Measurements from ENCODE around the gene ANKRD33B. TPM values are rescaled to one million over a fixed set of nuclear protein-coding genes. Genes with fewer than 3 reads are reported as not detected.

Gene ANKRD33B
- polyA plus RNA-seq, 3 donors from 2014 or later = 0.13 to 0.15 TPM; not detected in 1

DNA sequence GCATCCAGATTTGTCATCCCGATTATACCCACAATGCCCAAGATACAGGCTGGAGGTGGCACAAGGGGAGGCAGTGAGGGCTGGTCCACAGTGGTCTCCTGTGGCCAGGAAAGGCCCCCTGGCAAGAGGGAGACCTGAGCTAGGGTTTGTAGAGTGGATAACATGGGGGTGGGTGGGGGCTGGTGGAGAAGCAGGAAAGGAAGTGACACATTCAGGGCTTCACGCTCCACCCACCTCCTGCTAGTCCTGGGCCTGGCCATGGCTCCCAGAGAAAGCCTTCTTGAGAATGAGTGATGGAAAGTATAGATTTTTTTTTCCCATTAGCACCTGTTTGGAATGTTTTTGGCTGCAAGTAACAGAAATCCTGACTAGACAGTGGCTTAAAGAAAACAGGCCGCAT, 81.3 kb downstream of the ANKRD33B start:
- Mint-ChIP-seq H3K27ac (no peak overlapping the region), H3K27me3 (ENCODE audit: low read depth in 3 of 3) (peaks cover 0 to 9% (median 3%) of the 10 kb centered on the region in 3 donors), H3K36me3 (no peaks in the 10 kb centered on the region), H3K4me3 (no peak overlapping the region), H3K4me1 (peaks cover 9 to 18% of the 10 kb centered on the region in 2 donors), H3K9me3 (peaks cover 0 to 2% (median 0%) of the 10 kb centered on the region in 6 donors)
- DNase-seq = no peak

DNA sequence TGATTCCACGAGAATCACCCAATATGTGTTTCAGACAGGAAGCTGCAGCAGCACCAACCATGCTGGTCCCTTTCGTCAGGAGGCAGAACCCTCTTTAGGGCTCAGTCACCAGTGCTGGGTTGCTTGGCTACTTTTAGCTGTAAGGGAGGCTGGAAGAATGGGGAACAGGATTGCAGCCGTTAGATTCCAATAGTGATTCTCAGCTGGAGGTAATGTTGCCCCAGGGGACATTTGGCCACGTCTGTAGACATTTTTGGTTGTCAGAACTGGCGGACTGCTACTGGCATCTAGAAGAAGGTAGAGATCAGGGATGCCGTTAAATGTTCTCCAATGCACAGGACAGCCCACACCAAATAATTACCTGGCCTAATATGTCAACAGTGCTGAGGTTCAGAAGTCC, 81.8 kb downstream of the ANKRD33B start:
- H3K36me3 Mint-ChIP-seq = no peaks in the 10 kb centered on the region
- no peak overlapping the region for H3K27ac Mint-ChIP-seq
- no peak overlapping the region for H3K4me3 Mint-ChIP-seq
- DNase-seq = no peak
- peaks cover 0 to 3% (median 3%) of the 10 kb centered on the region in 3 donors for H3K27me3 Mint-ChIP-seq (ENCODE audit: low read depth in 3 of 3)
- H3K9me3 Mint-ChIP-seq = no peaks in the 10 kb centered on the region
- peaks cover 9 to 18% of the 10 kb centered on the region in 2 donors for H3K4me1 Mint-ChIP-seq

DNA sequence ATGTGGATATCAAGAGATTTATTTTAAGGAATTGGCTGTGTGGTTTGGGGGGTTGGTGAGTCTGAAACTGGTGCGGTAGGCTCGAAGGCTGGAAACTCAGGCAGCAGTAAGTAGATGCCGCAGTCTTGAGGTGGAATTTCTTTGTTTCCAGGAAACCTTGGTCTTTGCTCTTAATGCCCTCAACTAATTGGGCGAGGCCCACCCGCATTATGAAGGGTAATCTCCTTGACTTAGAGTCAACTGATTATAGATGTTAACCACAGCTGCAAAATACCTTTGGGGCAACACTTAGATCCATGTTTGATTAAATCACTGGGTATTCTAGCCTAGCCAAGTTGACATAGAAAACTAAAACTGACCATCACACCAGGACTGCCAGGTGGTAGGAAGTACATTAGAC, 83.8 kb downstream of the ANKRD33B start:
- peaks cover 0 to 3% (median 0%) of the 10 kb centered on the region in 3 donors for H3K27me3 Mint-ChIP-seq (ENCODE audit: low read depth in 3 of 3)
- H3K36me3 Mint-ChIP-seq = no peaks in the 10 kb centered on the region
- H3K27ac Mint-ChIP-seq = no peak overlapping the region
- no peaks in the 10 kb centered on the region for H3K9me3 Mint-ChIP-seq
- peaks cover 9 to 18% of the 10 kb centered on the region in 2 donors for H3K4me1 Mint-ChIP-seq
- no peak overlapping the region for H3K4me3 Mint-ChIP-seq
- DNase-seq = no peak

DNA sequence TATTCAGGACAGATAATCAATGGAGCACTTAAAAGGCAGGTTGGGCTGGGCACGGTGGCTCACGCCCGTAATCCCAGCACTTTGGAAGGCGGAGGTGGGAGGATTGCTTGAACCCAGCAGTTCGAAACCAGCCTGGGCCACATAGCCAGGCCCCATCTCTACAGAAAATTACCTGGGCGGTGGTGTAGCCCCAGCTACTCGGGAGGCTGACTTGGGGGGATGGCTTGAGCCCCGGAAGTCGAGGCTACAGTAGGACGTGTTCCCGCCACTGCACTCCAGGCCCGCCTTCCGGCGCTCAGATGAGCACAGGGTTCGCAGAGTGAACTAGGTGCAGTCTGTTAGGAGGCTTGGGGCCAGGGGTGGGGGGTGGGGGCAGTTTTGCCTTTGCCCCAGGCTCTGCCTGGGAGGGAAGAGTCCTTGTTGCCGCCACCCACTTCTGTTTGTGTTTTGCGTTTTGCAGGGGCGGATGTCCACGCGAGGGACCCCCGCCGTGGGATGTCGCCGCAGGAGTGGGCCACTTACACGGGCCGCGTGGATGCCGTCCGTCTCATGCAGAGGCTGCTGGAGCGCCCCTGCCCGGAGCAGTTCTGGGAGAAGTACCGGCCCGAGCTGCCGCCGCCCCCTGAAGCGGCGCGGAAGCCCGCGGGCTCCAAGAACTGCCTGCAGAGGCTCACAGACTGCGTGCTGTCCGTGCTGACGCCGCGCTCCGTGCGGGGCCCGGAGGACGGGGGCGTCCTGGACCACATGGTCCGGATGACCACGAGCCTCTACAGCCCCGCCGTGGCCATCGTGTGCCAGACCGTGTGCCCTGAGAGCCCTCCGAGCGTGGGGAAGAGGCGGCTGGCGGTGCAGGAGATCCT, 85.2 kb downstream of the ANKRD33B start:
- Mint-ChIP-seq H3K27me3 (ENCODE audit: low read depth in 3 of 3) (no peaks in the 10 kb centered on the region), H3K36me3 (no peaks in the 10 kb centered on the region), H3K27ac (no peak overlapping the region), H3K9me3 (no peaks in the 10 kb centered on the region), H3K4me1 (peaks cover 8 to 18% of the 10 kb centered on the region in 2 donors), H3K4me3 (no peak overlapping the region)
- DNase-seq = no peak

DNA sequence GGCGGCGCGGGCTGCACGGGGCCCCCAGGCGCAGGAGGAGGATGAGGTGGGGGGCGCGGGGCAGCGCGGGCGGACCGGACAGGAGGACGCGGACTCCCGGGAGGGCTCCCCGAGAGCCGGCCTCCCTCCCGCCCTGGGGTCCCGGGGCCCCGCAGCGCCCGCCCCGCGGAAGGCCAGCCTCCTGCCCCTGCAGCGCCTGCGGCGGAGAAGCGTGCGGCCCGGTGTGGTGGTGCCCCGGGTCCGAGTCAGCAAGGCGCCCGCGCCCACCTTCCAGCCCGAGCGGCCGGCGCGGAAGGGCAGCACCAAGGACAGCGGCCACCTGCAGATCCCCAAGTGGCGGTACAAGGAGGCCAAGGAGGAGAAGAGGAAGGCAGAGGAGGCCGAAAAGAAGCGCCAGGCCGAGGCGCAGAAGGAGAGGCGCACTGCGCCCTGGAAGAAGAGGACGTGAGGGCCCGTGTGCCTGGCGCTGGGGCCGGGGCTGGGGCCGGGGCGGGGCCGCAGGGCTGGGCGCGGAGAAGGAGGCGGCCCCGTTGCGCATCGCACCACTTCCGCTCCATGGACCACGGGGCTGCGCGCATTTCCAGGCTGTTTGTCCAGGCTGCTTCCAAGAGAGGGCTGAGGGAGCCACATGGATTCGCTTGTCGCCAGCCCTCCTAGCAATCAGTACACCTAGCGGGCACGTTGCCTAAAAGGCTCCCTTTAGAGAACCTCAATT, 86.0 kb downstream of the ANKRD33B start:
- no peaks in the 10 kb centered on the region for H3K27me3 Mint-ChIP-seq (ENCODE audit: low read depth in 3 of 3)
- H3K27ac Mint-ChIP-seq = no peak overlapping the region
- no peaks in the 10 kb centered on the region for H3K36me3 Mint-ChIP-seq
- H3K4me1 Mint-ChIP-seq = peaks cover under 1 to 10% of the 10 kb centered on the region in 2 donors
- no peak overlapping the region for H3K4me3 Mint-ChIP-seq
- no peaks in the 10 kb centered on the region for H3K9me3 Mint-ChIP-seq
- DNase-seq = no peak

DNA sequence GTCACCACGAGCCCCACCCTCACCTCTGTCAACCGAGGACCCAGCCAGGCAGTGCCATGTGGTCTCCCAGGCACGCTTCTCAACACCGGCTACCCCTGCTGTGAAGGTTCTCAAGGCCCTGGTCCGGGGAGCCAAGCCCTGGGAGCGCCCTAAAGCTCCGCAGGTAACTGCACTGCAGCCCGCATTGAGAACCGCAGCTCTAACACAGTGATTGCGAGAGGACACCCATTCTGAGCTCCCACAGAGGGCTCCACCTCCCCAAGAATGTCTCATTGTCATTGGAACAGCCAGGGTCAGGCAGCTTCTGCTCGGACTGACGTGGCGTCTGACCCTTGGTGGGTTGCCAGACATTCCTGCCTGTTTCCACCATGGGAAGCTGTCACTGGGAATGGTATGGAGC, 88.3 kb downstream of the ANKRD33B start:
- H3K27me3 Mint-ChIP-seq (ENCODE audit: low read depth in 3 of 3) = peaks cover 0 to 2% (median 0%) of the 10 kb centered on the region in 3 donors
- DNase-seq = no peak
- no peak overlapping the region for H3K27ac Mint-ChIP-seq
- H3K4me3 Mint-ChIP-seq = no peak overlapping the region
- no peaks in the 10 kb centered on the region for H3K36me3 Mint-ChIP-seq
- no peaks in the 10 kb centered on the region for H3K9me3 Mint-ChIP-seq
- H3K4me1 Mint-ChIP-seq = no peaks in the 10 kb centered on the region

DNA sequence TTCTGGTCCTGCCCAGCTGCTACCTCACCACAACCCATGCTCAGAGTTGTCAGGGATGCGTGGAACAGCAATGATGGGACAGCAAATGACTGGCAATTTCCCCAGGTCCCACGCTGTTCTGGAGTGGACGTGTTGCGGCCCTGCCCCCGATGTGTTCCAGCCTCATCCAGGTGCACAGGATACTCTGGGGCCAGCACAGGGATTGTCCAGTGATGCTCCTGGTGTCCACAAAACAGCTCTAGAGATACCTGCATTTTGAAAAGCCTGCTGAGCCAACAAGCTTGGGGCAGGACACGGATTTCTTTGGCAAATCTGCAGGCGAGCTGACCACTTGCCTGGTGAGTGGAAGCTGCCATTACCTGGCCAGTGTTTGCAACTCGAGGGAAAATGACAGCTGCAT, 88.7 kb downstream of the ANKRD33B start:
- H3K4me1 Mint-ChIP-seq = no peaks in the 10 kb centered on the region
- no peaks in the 10 kb centered on the region for H3K36me3 Mint-ChIP-seq
- no peak overlapping the region for H3K4me3 Mint-ChIP-seq
- no peak for DNase-seq
- H3K9me3 Mint-ChIP-seq = no peaks in the 10 kb centered on the region
- no peak overlapping the region for H3K27ac Mint-ChIP-seq
- peaks cover 0 to 2% (median 0%) of the 10 kb centered on the region in 3 donors for H3K27me3 Mint-ChIP-seq (ENCODE audit: low read depth in 3 of 3)

DNA sequence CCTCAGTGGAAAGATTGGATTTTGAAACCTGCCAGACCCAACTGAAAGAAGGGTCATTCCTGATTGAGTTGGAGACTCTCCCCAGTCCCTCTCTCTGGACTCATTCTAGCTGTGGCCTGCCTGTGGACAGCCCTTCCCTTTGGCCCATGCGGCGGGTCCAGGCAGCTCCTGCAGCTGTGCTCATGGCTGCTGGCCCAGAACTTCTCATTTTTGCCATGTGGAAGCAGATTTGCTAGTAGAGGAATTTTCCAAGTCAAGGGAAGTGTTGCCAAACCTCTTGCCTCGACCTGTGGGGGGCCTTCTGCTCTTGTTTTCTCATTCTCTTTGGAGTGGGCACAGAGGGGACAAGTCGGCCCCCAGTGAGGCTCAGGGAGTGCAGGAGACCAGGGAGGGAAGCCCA, 89.2 kb downstream of the ANKRD33B start:
- H3K27ac Mint-ChIP-seq = no peak overlapping the region
- H3K27me3 Mint-ChIP-seq (ENCODE audit: low read depth in 3 of 3) = peaks cover 0 to 2% (median 0%) of the 10 kb centered on the region in 3 donors
- no peak overlapping the region for H3K4me3 Mint-ChIP-seq
- H3K4me1 Mint-ChIP-seq = no peaks in the 10 kb centered on the region
- no peaks in the 10 kb centered on the region for H3K9me3 Mint-ChIP-seq
- no peak for DNase-seq
- no peaks in the 10 kb centered on the region for H3K36me3 Mint-ChIP-seq

DNA sequence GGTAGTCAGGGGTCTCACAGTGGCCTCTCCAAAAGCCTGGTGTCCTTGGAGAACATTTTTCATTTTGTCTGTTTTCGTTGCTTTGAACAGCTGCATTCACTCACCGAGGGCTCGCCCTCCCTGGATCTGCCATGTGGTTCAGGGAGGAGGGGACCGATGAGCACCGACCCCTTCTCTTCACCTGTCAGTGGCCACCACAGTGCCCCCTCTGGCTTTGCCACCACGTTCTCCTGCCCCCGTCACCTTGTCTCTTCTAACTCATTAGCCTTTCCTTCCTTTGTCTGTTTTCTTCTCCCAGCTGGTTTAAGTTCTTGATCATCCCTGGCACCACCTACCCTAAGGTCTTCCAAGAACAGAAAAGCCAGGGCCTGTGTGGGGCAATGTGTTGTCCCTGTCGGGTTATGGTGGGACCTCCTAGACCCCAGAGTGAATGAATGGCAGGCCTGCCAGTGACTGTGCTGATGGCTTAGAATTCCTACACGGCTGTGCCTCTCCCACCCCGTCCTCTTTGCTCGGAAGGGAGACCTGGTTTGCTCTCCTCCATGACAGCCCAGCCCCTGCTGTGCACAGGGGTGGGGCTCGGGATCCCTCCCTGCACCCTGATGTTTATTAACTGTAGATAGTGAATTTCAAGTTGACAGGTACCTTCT, 90.0 kb downstream of the ANKRD33B start:
- no peaks in the 10 kb centered on the region for H3K9me3 Mint-ChIP-seq
- no peak overlapping the region for H3K27ac Mint-ChIP-seq
- DNase-seq = no peak
- no peaks in the 10 kb centered on the region for H3K4me1 Mint-ChIP-seq
- H3K27me3 Mint-ChIP-seq (ENCODE audit: low read depth in 3 of 3) = peaks cover 0 to 2% (median 0%) of the 10 kb centered on the region in 3 donors
- no peaks in the 10 kb centered on the region for H3K36me3 Mint-ChIP-seq
- no peak overlapping the region for H3K4me3 Mint-ChIP-seq

DNA sequence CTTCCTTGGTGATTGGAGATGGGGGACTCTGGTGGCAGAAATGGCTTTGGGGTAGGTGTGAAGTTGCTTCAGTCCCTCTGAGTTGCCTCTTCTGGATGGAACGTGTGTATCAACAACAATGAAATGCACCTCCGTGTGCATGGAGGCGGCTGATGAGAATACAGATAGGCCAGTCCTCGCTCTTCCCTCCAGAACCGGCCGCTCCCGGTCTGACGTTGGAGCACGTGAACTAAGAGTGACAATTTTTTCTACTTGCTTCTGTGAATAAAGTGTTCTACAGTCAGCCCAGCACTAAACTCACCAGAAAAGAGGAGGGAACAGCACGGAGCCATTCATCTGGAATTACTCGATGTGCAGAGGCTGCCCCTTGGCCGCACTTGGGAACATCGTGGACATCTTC, 90.7 kb downstream of the ANKRD33B start:
- no peak overlapping the region for H3K4me3 Mint-ChIP-seq
- no peaks in the 10 kb centered on the region for H3K9me3 Mint-ChIP-seq
- H3K27ac Mint-ChIP-seq = no peak overlapping the region
- no peak for DNase-seq
- no peaks in the 10 kb centered on the region for H3K4me1 Mint-ChIP-seq
- H3K27me3 Mint-ChIP-seq (ENCODE audit: low read depth in 3 of 3) = peaks cover 0 to 2% (median 1%) of the 10 kb centered on the region in 3 donors
- H3K36me3 Mint-ChIP-seq = no peaks in the 10 kb centered on the region

DNA sequence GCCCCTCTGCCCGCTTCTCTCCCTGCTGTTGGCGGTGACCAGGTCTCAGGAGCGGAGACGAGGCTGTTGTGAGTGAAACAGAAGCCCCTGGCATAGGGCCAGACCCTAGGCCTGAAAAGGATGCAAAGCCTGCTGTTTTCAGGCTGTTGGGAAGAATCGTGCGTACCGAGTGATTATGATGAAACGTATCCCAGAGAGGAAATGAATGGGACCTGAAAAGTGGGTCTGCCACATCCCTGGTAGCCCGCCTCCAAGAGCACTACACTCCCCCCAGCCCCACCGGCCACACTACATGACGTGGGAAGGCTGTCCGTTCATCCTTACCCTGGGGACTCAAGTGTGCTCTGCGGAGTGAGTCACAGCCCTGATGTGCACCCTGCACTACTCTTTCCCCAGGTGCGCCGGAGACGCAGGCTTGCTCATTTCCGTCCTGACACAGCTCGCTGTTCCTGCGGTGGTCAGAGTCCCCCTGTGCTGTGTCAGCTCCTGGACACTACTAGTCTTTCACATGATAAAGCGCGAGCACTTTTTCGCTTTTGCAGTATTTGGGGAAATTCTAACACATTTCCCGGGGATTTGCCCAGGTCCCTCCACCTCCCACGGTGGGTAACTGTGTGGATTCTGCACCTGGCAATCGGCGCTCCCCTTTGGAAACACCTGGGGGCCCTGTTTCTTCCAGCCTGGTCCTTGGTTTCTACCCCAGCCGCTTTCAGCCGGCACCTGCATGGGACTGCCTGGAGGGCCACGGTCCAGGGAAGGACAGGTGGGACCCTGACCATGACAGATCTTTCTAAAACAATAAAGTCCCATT, 91.5 kb downstream of the ANKRD33B start:
- DNase-seq = no peak
- H3K9me3 Mint-ChIP-seq = no peaks in the 10 kb centered on the region

DNA sequence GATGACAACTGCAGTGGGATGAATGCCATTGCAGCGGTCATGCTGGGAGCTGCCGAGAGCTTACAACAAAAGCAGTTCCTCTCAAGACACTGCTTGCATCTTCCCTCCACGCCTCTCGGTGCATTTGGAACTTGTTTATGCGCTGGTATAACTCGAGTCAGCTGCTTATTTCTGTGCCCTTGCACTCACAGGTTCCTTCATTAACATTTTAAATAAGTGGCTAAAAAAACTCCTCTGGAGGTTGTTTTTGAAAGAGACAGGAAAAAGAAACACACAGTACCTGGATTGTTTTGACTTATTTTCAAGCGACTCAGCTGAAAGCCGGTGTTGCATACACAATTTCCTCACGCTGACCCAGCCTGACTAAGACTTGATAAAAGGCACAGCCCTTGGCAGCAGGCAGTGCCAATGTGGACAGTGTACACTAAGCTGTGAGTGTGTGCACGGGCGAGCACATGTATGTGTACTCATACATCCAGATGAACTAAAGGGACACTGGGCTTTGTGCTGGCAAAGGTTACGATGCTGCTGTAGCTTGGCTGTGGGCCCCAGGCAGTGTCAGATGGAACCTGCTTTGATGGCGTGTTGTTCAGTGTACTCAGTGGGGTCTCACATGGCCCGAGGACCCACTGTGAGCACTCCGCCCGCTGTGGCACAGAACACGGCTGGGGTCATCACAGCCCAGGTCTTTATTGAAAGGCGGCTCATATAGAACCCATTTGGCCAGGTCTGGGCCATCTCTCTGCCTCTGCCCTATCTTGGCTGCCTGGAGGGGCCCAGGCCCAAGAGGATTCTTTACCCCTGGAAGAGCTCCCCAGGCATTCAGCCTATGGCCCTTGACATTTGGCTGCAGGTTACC, 92.3 kb downstream of the ANKRD33B start:
- no peak overlapping the region for H3K27ac Mint-ChIP-seq
- H3K4me1 Mint-ChIP-seq = no peaks in the 10 kb centered on the region
- no peaks in the 10 kb centered on the region for H3K9me3 Mint-ChIP-seq
- no peaks in the 10 kb centered on the region for H3K36me3 Mint-ChIP-seq
- no peak for DNase-seq
- no peak overlapping the region for H3K4me3 Mint-ChIP-seq
- H3K27me3 Mint-ChIP-seq (ENCODE audit: low read depth in 3 of 3) = peaks cover 0 to 2% (median 1%) of the 10 kb centered on the region in 3 donors

More for the DNA sequence above, 91.5 kb downstream of the ANKRD33B start:
- Mint-ChIP-seq H3K4me1 (no peaks in the 10 kb centered on the region), H3K27ac (no peak overlapping the region), H3K4me3 (no peak overlapping the region), H3K27me3 (ENCODE audit: low read depth in 3 of 3) (peaks cover 0 to 2% (median 1%) of the 10 kb centered on the region in 3 donors), H3K36me3 (no peaks in the 10 kb centered on the region)

DNA sequence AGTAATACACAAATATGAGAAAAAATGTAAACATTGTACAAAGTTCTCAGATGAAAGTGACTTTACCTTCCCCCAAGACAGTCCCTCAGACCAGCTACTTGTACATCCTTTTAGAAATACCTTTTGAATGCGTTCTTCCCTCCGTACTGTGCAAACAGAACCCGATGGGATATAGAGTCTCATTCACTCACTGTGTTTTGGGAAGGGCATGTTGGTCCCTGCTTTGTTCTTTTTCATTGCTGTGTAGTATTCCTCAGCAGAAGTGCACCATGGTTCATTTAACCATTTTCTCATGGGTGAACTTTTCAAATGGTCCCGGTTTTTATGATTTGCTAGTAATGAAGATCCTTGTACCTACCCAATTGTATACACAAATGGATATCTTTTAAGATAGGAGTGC, 94.4 kb downstream of the ANKRD33B start:
- no peak for DNase-seq
- peaks cover 0 to 3% (median 1%) of the 10 kb centered on the region in 3 donors for H3K27me3 Mint-ChIP-seq (ENCODE audit: low read depth in 3 of 3)
- H3K4me3 Mint-ChIP-seq = no peak overlapping the region
- no peaks in the 10 kb centered on the region for H3K36me3 Mint-ChIP-seq
- H3K9me3 Mint-ChIP-seq = no peaks in the 10 kb centered on the region
- H3K4me1 Mint-ChIP-seq = no peaks in the 10 kb centered on the region
- no peak overlapping the region for H3K27ac Mint-ChIP-seq

Measured in immature natural killer cell (primary cell).